GM12892 (cell line): ENCODE measurements around the gene LSS.

Experiments
- POLR2A ChIP-seq: IDR thresholded peaks from 2 replicates; pipeline ENCODE4 v1.6.1; 2011; ENCODE audit warnings: low read depth, low read length, control low read depth
- POLR2AphosphoS5 ChIP-seq: IDR thresholded peaks from 2 replicates; pipeline ENCODE4 v1.6.1; 2011; ENCODE audit warnings: low read depth, low read length, control low read depth

DNA sequence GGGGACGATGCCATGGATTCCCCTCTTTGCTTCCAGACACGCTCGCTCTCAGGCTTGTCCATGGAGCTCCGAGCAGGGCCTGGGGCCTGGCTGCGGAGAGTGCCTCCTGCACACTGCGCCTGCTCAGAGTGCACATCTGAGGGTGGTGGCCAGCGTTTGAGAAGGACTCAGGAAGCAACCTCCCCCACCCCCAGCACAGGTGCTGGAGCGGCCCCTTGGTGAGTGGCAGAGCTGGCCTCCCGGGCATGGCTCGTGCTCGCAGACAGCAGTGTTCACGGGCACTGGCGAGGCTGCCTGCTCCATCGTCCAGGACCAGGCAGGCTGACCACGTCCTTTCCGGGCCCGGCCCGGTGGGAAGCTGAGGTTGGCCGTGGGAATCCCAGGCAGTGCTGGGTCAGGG, 47.1 kb downstream of the LSS start:
- TF ChIP-seq POLR2AphosphoS5 = no peak
- TF ChIP-seq POLR2A = no peak
